NCI-H2029 (cell line): ENCODE data around the gene ARID2.

ENCODE experiments used
- DNase-seq: peaks from one replicate; lab custom pipeline; 2025; lab: John Stamatoyannopoulos, UW

The ARID2 gene

DNA sequence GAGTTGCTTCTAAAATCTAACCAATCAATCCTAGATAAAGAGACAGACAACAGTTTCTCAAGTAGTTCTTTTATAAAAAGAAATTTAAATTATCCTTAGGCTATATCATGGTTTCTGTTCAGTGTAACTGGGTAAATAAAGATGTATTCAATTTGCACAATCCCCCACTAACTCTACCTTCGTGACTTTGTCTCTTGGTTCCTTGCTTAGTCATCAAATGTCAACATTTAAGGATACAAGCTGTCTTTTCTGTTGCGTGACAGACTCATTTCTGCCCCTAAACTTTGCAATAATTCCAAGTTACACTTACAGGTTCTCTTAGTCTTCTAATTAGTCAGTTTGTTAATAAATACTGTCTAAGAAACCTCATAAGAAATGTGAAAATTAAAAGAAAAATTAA lies 210.3 kb downstream of the ARID2 start:
- no peak for DNase-seq

DNA sequence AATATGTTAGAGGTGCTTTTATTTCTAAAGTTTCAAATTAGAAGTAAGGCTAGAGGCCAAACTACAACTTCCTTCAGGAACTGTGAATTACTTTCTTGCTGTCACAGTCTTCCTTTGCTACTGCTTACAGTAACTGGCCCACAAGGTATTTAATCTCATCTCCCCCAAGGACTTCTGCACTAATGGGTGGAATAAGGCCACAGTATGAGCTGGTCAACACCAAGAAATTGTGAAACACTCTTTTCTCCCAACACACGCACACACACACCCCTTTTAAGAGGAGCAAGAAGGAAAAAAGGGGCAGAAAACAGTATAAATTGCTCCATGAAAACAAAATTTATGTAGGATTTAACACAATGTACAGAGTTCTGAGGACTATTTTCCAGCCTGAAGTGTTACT lies 215.3 kb downstream of the ARID2 start:
- no peak for DNase-seq

DNA sequence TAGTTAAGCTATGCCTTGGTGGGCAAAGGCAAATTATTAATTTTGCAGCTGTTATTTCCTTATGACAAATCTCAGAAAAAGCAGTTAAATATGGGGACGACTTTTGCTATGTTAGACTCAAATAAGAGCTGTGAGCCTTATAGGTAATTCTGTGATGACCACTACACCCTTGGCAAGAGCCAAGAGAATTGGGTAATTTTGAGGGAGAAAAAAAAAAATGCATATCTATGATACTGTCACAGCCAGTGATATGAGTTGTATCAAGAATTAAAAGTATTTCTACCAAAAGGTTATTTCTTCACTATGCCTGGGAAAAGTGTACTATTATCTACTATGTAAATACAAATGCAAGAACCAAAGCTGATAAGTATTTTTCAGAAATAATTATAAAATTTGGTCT lies 216.9 kb downstream of the ARID2 start:
- DNase-seq, result no peak

DNA sequence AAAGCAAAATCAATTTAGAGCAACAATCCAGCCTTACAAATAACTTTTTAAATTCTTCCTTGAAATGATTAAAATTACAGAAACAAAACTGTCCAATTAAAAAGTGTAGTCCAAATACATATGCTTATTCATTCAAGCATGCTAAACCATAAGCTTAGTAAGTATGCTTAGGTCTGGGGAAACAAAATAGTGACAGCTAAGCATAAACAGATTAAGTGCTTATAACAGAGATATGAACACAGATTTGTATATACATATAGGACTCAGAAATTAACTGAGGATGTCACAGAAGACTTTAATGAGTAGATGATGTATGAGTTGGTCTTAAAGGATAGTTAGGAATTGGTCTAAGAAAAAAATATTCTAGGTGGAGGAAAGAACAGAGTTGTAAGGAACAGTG lies 219.0 kb downstream of the ARID2 start:
- DNase-seq, result no peak
